ENCODE results near the gene SLC6A2. TPM values are rescaled to one million over a fixed set of nuclear protein-coding genes. Genes with fewer than 3 reads are reported as not detected.

The SLC6A2 gene
- total and polyA plus RNA-seq, 12 donors = 0.26 to 32.8 (median 8.6) TPM

DNA sequence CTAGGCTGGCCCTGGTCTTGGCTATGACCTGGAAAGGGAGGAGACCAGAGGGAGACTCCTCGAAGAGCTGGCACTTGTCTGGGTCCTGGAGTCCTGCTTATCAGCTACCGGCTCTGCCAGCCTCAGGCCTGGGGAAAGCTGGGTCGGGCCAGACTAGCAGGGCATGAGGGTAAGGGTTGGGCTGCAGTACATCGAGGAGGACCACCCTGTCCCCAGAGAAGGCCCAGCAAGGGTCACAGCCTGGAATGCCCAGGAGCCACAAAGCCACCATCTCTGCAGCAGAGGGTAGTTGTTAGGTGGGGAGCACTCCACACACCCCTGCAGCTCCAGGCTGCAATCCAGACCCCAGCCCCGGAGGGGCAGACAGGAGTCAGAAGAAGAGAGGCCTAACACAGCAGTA, 54.0 kb downstream of the SLC6A2 start:
- H3K4me1 ChIP-seq (replicated peaks in 1 of 2) = no peaks in the 10 kb centered on the region
- TF ChIP-seq POLR2A (IDR thresholded peaks at IDR 0.05) = no peak
- TF ChIP-seq, protein P1, sequence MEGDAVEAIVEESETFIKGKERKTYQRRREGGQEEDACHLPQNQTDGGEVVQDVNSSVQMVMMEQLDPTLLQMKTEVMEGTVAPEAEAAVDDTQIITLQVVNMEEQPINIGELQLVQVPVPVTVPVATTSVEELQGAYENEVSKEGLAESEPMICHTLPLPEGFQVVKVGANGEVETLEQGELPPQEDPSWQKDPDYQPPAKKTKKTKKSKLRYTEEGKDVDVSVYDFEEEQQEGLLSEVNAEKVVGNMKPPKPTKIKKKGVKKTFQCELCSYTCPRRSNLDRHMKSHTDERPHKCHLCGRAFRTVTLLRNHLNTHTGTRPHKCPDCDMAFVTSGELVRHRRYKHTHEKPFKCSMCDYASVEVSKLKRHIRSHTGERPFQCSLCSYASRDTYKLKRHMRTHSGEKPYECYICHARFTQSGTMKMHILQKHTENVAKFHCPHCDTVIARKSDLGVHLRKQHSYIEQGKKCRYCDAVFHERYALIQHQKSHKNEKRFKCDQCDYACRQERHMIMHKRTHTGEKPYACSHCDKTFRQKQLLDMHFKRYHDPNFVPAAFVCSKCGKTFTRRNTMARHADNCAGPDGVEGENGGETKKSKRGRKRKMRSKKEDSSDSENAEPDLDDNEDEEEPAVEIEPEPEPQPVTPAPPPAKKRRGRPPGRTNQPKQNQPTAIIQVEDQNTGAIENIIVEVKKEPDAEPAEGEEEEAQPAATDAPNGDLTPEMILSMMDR (IDR thresholded peaks at IDR 0.05) = no peak
- intact Hi-C loops (cut with DNase I) = loop anchor here in 1 of 2 donors (5.0 to 10.0 kb wide), 2 partner anchors 132 to 155 kb away; no protein-coding TSS in a partner anchor
- H3K9me3 ChIP-seq (replicated peaks in 1 of 3) = no peaks in the 10 kb centered on the region
- no peaks in the 10 kb centered on the region for H3K36me3 ChIP-seq (replicated peaks in 1 of 2)
- WGBS, 4 donors = 20 to 74% (median 69%) methylated on average over 1 to 5 of the region's 5 CpGs; no CpG with 5 or more reads in 1 of the 4 donors
- H3K27me3 ChIP-seq = peaks cover 4% of the 10 kb centered on the region
- no peak overlapping the region for H3K4me3 ChIP-seq
- DNase-seq = no peak
- H3K27ac ChIP-seq = no peak overlapping the region

DNA sequence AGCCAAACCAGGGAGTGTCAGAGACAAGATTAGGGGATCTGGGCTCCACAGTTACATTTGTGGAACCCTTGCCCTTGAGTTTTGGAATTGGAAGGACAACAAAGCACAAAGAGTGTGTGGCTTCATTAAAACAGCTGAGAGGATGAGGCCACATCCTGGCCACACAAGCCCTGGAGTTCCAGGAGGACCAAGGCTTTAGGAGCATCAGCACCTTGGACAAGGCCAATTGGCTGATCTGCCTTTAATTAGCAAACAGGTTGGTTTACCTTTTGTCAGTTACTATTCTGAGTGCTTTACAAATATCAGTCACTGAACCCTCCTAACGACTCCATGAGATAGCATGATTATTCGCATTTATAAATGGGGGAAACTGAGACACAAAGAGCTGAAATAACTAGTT, 54.7 kb downstream of the SLC6A2 start:
- Histone ChIP-seq H3K4me3 (no peak overlapping the region), H3K9me3 (replicated peaks in 1 of 3) (no peaks in the 10 kb centered on the region), H3K36me3 (replicated peaks in 1 of 2) (no peaks in the 10 kb centered on the region), H3K4me1 (replicated peaks in 1 of 2) (no peaks in the 10 kb centered on the region), H3K27ac (no peak overlapping the region), H3K27me3 (peaks cover 4% of the 10 kb centered on the region)
- no peak for TF ChIP-seq POLR2A (IDR thresholded peaks at IDR 0.05)
- TF ChIP-seq, protein P1 (IDR thresholded peaks at IDR 0.05) = no peak
- WGBS, 4 donors = 25 to 46% (median 35%) methylated on average over 2 of the region's 2 CpGs
- DNase-seq = no peak
- intact Hi-C loops (cut with DNase I) = loop anchor here in 1 of 2 donors (5.0 kb wide), 1 partner anchor 132 kb away; no protein-coding TSS in a partner anchor

DNA sequence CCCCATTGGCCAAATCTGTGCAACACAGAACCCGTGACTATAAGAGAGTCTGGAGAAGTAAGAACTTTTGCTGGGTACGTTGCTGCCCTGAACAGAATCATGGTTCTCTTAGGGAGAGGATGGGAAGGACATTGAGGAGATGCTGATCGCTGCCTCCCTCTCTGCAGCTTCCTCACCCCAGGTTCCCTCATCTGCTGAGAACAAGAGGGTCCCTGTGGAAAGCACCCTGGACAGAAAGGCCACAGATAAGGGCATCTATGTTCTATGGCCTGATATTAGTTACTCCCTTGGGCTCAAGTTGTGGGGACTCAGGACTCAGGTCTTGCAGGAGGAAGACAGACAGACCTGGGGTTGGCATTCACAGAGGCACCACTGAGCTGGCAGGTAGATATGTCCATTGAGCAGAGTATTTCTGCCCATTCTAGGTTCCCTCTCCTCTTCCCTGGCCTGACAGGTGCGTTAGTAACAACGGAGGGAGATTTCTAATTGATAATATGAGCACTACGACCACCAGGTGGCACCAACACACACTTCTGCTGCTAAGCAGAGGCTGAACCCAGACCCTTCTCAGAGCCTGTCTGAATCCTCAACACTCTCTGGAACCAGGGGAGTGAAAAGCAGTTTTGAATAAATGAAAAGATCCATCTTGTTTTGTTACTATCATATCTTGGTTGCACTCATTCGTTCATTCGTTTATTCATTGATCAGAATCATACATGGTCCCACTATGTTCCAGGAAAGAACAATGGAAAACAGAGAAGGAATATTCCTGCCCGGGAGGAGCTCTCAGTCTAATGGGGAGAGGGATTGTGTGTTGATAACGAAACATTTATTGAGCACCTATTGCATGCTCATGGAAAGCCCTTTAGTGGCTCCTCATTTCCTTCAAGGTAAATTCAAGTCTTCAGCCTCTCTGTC, 56.4 kb downstream of the SLC6A2 start:
- peak; percentile 57 to 90 (median 78) for DNase-seq
- Histone ChIP-seq H3K27ac (no peak overlapping the region), H3K36me3 (replicated peaks in 1 of 2) (no peaks in the 10 kb centered on the region), H3K4me1 (replicated peaks in 1 of 2) (no peaks in the 10 kb centered on the region), H3K27me3 (peaks cover 4% of the 10 kb centered on the region), H3K4me3 (no peak overlapping the region), H3K9me3 (replicated peaks in 1 of 3) (no peaks in the 10 kb centered on the region)
- WGBS, 4 donors = 21 to 27% (median 24%) methylated on average over 9 to 10 of the region's 10 CpGs
- no peak for TF ChIP-seq POLR2A (IDR thresholded peaks at IDR 0.05)
- TF ChIP-seq, protein P1 (IDR thresholded peaks at IDR 0.05) = peak; percentile 44 to 75 (median 70)
- intact Hi-C loops (cut with DNase I) = loop anchor here (2.0 to 5.0 kb wide), 2 partner anchors 130 to 133 kb away; no protein-coding TSS in a partner anchor

DNA sequence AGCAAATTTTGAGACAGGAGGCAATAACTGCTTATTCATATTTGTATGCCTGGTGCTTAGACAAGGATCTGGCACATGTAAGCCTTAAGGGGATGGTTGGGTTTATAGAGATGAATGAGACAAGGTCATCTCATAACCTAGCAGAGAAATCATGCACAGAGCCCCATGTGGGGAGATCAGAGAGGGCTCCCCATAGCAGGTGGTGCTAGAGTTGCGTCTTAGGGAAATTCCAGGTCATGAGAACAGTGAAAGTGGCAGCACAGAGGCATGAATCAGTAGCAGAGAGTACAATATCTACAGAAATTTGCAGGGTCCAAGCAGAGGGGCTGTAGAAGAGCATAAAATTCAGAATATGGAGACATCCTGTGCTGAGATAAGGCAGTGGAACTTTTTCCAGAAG, 57.3 kb downstream of the SLC6A2 start:
- TF ChIP-seq, protein P1 (IDR thresholded peaks at IDR 0.05) = no peak
- no peak for TF ChIP-seq POLR2A (IDR thresholded peaks at IDR 0.05)
- DNase-seq = no peak
- intact Hi-C loops (cut with DNase I) = loop anchor here (2.0 to 5.0 kb wide), 2 partner anchors 129 to 132 kb away; no protein-coding TSS in a partner anchor
- no peaks in the 10 kb centered on the region for H3K36me3 ChIP-seq (replicated peaks in 1 of 2)
- no peak overlapping the region for H3K27ac ChIP-seq
- 46 to 86% (median 58%) methylated on average over 1 of the region's 1 CpG for WGBS, 4 donors
- H3K4me1 ChIP-seq (replicated peaks in 1 of 2) = no peaks in the 10 kb centered on the region
- no peaks in the 10 kb centered on the region for H3K9me3 ChIP-seq (replicated peaks in 1 of 3)
- no peak overlapping the region for H3K4me3 ChIP-seq
- H3K27me3 ChIP-seq = peaks cover 4% of the 10 kb centered on the region

Data from adrenal gland (tissue), 12 donors.